ENCODE data around the gene CLOCK. TPM values are rescaled to one million over a fixed set of nuclear protein-coding genes. Genes with fewer than 3 reads are reported as not detected.
A peak's percentile ranks its signal among the peaks of the same experiment; 100 is the strongest.

CLOCK gene
- total RNA-seq, 1 experiment from 2014 or later, result 14.9 TPM

DNA sequence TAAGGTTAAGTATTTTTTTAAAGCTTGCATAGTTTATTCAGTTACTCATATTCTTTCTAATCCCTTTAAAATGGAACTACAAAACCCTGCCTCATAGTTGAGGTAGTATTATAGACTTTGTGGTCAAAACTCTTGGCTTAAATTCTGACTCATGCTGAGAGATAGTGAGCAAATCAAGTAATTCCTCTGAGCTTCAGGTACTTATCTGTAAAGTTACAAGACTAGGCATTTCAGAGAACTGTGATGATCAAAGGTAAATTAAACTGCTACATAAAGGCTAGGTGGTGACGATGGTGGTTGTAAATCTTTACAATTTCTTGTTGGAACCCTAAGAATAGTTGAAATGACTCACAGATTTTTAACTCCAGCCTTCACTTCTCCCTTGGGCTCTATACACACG, 3.2 kb upstream of the CLOCK start:
- ChIA-PET CTCF (no interaction called here), POLR2A (ENCODE audit: low non-redundant PET) (no interaction called here)
- Histone ChIP-seq H3K27ac (ENCODE audit: low read depth, low read length, poor library complexity, severe bottlenecking) (no peak overlapping the region), H3K36me3 (ENCODE audit: insufficient read depth, low read length, poor library complexity, severe bottlenecking) (no peaks in the 10 kb centered on the region), H3K9me3 (ENCODE audit: low read depth, low read length, poor library complexity, severe bottlenecking) (no peaks in the 10 kb centered on the region), H3K4me3 (ENCODE audit: low read depth, low read length, poor library complexity, severe bottlenecking) (no peak overlapping the region), H3K4me1 (ENCODE audit: insufficient read depth, low read length, poor library complexity, severe bottlenecking) (no peaks in the 10 kb centered on the region), H3K27me3 (replicated peaks; ENCODE audit: insufficient read depth, low read depth, low read length, poor library complexity) (no peaks in the 10 kb centered on the region)
- TF ChIP-seq, protein P1, sequence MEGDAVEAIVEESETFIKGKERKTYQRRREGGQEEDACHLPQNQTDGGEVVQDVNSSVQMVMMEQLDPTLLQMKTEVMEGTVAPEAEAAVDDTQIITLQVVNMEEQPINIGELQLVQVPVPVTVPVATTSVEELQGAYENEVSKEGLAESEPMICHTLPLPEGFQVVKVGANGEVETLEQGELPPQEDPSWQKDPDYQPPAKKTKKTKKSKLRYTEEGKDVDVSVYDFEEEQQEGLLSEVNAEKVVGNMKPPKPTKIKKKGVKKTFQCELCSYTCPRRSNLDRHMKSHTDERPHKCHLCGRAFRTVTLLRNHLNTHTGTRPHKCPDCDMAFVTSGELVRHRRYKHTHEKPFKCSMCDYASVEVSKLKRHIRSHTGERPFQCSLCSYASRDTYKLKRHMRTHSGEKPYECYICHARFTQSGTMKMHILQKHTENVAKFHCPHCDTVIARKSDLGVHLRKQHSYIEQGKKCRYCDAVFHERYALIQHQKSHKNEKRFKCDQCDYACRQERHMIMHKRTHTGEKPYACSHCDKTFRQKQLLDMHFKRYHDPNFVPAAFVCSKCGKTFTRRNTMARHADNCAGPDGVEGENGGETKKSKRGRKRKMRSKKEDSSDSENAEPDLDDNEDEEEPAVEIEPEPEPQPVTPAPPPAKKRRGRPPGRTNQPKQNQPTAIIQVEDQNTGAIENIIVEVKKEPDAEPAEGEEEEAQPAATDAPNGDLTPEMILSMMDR (conservative IDR thresholded peaks at IDR 0.05; ENCODE audit: low read depth, low read length), result no peak
- no peak for TF ChIP-seq EZH2 (IDR thresholded peaks at IDR 0.05; ENCODE audit: borderline replicate concordance, low read depth, low read length, poor library complexity, severe bottlenecking)
- DNase-seq (ENCODE audit: low spot score), result no peak
- intact Hi-C loops (cut with micrococcal nuclease; ENCODE audit: unreplicated experiment), result loop anchor here (10.0 kb wide), 1 partner anchor 315 kb away; no protein-coding TSS in a partner anchor
- no TSS peak for BruUV-seq (replicated peaks)

DNA sequence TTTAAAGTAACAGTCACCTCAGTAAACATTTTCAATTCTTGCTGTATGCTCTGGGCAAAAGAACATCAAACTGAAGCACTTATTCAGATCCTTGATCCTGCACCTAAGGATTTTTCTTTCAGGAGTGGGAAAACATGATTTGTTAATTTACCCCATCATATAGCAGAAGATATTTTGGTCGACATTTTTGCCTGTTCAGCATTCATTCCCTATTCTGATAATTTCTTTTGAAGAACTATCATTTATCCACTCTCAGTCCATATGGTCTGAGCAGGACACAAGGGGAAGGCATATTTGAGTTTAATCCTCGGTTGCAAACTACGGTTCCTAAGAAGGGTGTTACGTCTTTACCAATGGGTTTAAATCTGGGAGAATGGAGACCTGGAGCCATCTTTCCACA, 1.2 kb upstream of the CLOCK start:
- no TSS peak for BruUV-seq (replicated peaks)
- peaks cover 5% of the 10 kb centered on the region for H3K4me1 ChIP-seq (ENCODE audit: insufficient read depth, low read length, poor library complexity, severe bottlenecking)
- no peak overlapping the region for H3K27ac ChIP-seq (ENCODE audit: low read depth, low read length, poor library complexity, severe bottlenecking)
- H3K27me3 ChIP-seq (replicated peaks; ENCODE audit: insufficient read depth, low read depth, low read length, poor library complexity), result no peaks in the 10 kb centered on the region
- intact Hi-C loops (cut with micrococcal nuclease; ENCODE audit: unreplicated experiment), result loop anchor here (10.0 kb wide), 1 partner anchor 317 kb away; no protein-coding TSS in a partner anchor
- CTCF ChIA-PET, result no interaction called here
- POLR2A ChIA-PET (ENCODE audit: low non-redundant PET), result no interaction called here
- peak overlapping the region; percentile 73 for H3K4me3 ChIP-seq (ENCODE audit: low read depth, low read length, poor library complexity, severe bottlenecking)
- H3K9me3 ChIP-seq (ENCODE audit: low read depth, low read length, poor library complexity, severe bottlenecking), result no peaks in the 10 kb centered on the region
- no peak for DNase-seq (ENCODE audit: low spot score)
- no peak for TF ChIP-seq EZH2 (IDR thresholded peaks at IDR 0.05; ENCODE audit: borderline replicate concordance, low read depth, low read length, poor library complexity, severe bottlenecking)
- TF ChIP-seq, protein P1 (conservative IDR thresholded peaks at IDR 0.05; ENCODE audit: low read depth, low read length), result no peak
- no peaks in the 10 kb centered on the region for H3K36me3 ChIP-seq (ENCODE audit: insufficient read depth, low read length, poor library complexity, severe bottlenecking)

DNA sequence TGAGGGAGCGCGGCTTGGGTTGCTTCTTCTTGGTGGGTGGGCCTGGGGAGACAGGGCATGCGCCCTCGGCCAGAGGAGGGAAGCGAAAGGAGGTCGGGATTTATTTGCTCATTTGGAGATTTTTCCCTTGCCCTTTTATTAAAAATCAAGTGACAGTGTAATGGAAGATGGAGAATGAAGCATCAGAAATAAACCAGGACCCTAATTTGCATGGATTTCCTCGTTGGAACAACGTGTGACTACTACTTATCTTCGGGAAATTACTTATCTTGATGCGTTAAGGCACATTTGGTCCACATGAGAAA, 709 bp upstream of the CLOCK start:
- H3K27ac ChIP-seq (ENCODE audit: low read depth, low read length, poor library complexity, severe bottlenecking), result peak overlapping the region; percentile 84
- BruUV-seq (replicated peaks), result TSS peak; percentile 67
- intact Hi-C loops (cut with micrococcal nuclease; ENCODE audit: unreplicated experiment), result loop anchor here (10.0 kb wide), 1 partner anchor 317 kb away; no protein-coding TSS in a partner anchor
- DNase-seq (ENCODE audit: low spot score), result no peak
- H3K4me1 ChIP-seq (ENCODE audit: insufficient read depth, low read length, poor library complexity, severe bottlenecking), result peaks cover 5% of the 10 kb centered on the region
- TF ChIP-seq EZH2 (IDR thresholded peaks at IDR 0.05; ENCODE audit: borderline replicate concordance, low read depth, low read length, poor library complexity, severe bottlenecking), result no peak
- TF ChIP-seq, protein P1 (conservative IDR thresholded peaks at IDR 0.05; ENCODE audit: low read depth, low read length), result no peak
- no peaks in the 10 kb centered on the region for H3K9me3 ChIP-seq (ENCODE audit: low read depth, low read length, poor library complexity, severe bottlenecking)
- ChIA-PET POLR2A (ENCODE audit: low non-redundant PET) (no interaction called here), CTCF (no interaction called here)
- no peaks in the 10 kb centered on the region for H3K27me3 ChIP-seq (replicated peaks; ENCODE audit: insufficient read depth, low read depth, low read length, poor library complexity)
- H3K36me3 ChIP-seq (ENCODE audit: insufficient read depth, low read length, poor library complexity, severe bottlenecking), result no peaks in the 10 kb centered on the region
- peak overlapping the region; percentile 73 for H3K4me3 ChIP-seq (ENCODE audit: low read depth, low read length, poor library complexity, severe bottlenecking)

Data from A673 (cell line).